ENCODE results near the gene C8A. TPM values are rescaled to one million over a fixed set of nuclear protein-coding genes. Genes with fewer than 3 reads are reported as not detected.

C8A gene
- total and polyA plus RNA-seq, 2 of the 13 experiments (the other 11 are each of a cell fraction or from before 2014, with no cell fraction given) = 10.5 to 15.0 TPM

GRCh38 chr1:56910441-56910985 lies 55.9 kb downstream of the C8A start (continued):
- TF ChIP-seq TRAFD1 (CRISPR knock-in tag; IDR thresholded peaks at IDR 0.05; ENCODE audit: borderline replicate concordance) = no peak
- TF ChIP-seq ZNF441 (CRISPR knock-in tag; IDR thresholded peaks at IDR 0.05; ENCODE audit: borderline replicate concordance) = peak; percentile 73; the same call in 1 of the 2 replicates
- TF ChIP-seq, protein P1, sequence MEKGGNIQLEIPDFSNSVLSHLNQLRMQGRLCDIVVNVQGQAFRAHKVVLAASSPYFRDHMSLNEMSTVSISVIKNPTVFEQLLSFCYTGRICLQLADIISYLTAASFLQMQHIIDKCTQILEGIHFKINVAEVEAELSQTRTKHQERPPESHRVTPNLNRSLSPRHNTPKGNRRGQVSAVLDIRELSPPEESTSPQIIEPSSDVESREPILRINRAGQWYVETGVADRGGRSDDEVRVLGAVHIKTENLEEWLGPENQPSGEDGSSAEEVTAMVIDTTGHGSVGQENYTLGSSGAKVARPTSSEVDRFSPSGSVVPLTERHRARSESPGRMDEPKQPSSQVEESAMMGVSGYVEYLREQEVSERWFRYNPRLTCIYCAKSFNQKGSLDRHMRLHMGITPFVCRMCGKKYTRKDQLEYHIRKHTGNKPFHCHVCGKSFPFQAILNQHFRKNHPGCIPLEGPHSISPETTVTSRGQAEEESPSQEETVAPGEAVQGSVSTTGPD (CRISPR knock-in tag; IDR thresholded peaks at IDR 0.05) = peak; percentile 96
- TF ChIP-seq CAMTA2 (CRISPR knock-in tag; IDR thresholded peaks at IDR 0.05; ENCODE audit: borderline replicate concordance) = no peak
- TF ChIP-seq GATAD2A (CRISPR knock-in tag; IDR thresholded peaks at IDR 0.05) = peak; percentile 99
- TF ChIP-seq LRRFIP1 (CRISPR knock-in tag; conservative IDR thresholded peaks at IDR 0.05) = no peak
- no peak for TF ChIP-seq ZNF773 (CRISPR knock-in tag; IDR thresholded peaks at IDR 0.05; ENCODE audit: borderline replicate concordance)
- TF ChIP-seq, protein P2, sequence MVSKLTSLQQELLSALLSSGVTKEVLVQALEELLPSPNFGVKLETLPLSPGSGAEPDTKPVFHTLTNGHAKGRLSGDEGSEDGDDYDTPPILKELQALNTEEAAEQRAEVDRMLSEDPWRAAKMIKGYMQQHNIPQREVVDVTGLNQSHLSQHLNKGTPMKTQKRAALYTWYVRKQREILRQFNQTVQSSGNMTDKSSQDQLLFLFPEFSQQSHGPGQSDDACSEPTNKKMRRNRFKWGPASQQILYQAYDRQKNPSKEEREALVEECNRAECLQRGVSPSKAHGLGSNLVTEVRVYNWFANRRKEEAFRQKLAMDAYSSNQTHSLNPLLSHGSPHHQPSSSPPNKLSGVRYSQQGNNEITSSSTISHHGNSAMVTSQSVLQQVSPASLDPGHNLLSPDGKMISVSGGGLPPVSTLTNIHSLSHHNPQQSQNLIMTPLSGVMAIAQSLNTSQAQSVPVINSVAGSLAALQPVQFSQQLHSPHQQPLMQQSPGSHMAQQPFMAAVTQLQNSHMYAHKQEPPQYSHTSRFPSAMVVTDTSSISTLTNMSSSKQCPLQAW (CRISPR knock-in tag; IDR thresholded peaks at IDR 0.05) = peak; percentile 97
- TF ChIP-seq, protein P3, sequence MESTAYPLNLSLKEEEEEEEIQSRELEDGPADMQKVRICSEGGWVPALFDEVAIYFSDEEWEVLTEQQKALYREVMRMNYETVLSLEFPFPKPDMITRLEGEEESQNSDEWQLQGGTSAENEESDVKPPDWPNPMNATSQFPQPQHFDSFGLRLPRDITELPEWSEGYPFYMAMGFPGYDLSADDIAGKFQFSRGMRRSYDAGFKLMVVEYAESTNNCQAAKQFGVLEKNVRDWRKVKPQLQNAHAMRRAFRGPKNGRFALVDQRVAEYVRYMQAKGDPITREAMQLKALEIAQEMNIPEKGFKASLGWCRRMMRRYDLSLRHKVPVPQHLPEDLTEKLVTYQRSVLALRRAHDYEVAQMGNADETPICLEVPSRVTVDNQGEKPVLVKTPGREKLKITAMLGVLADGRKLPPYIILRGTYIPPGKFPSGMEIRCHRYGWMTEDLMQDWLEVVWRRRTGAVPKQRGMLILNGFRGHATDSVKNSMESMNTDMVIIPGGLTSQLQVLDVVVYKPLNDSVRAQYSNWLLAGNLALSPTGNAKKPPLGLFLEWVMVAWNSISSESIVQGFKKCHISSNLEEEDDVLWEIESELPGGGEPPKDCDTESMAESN (CRISPR knock-in tag; conservative IDR thresholded peaks at IDR 0.05) = peak; percentile 88
- peak; percentile 76 for TF ChIP-seq ZNF605 (CRISPR knock-in tag; IDR thresholded peaks at IDR 0.05)
- TF ChIP-seq HMGXB4 (CRISPR knock-in tag; IDR thresholded peaks at IDR 0.05; ENCODE audit: borderline replicate concordance in 1 of 2, low read depth in 1 of 2) = peak; percentile 27 to 61; a peak in 3 of 4 replicates
- TF ChIP-seq ZNF430 (CRISPR knock-in tag; IDR thresholded peaks at IDR 0.05) = peak; percentile 91
- no peak for TF ChIP-seq ZKSCAN1 (IDR thresholded peaks at IDR 0.05; ENCODE audit: low read length)
- TF ChIP-seq BCL6 (CRISPR knock-in tag; IDR thresholded peaks at IDR 0.05) = peak; percentile 100
- no peak for TF ChIP-seq ZNF276 (CRISPR knock-in tag; IDR thresholded peaks at IDR 0.05; ENCODE audit: low read depth)

All from HepG2 (cell line).